Epithelial cell of esophagus (primary cell): Measurements from ENCODE around the gene MARCHF4.
"Not testable (repeated sequence)": the region's sequence is repeated elsewhere in the genome, so short reads cannot be mapped to it uniquely, and the experiment has no call there.

Source experiments
- DNase-seq: peaks from one replicate; pipeline ENCODE4 v3.0.0; 2010; ENCODE audit warnings: low read depth
- H3K4me3 ChIP-seq: 2 replicates; pipeline ENCODE4 v1.5.1; 2011; ENCODE audit warnings: mild to moderate bottlenecking, low read length, control low read depth
- CTCF ChIP-seq: IDR thresholded peaks from 2 replicates; pipeline ENCODE4 v1.5.1; 2011; ENCODE audit warnings: low read depth, mild to moderate bottlenecking, low read length, control low read depth, inconsistent platforms; ENCODE audit not compliant: insufficient read depth; ENCODE audit errors: missing control alignments

The MARCHF4 gene

DNA sequence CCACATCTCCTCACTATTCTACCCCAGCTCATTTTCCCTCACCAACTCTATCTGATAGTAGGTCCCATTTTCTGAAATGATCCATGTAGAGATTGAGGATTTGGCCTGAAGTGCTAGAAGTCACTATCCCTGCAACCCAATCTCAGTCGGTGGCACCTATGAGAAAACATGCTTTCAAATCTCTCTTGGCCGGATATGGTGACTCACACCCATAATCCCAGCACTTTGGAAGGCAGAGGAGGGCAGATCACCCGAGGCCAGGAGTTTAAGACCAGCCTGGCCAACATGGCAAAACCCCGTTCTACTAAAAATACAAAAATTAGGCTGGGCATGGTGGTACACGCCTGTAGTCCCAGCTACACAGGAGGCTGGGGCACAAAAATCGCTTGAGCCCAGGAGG is 19.1 kb upstream of the MARCHF4 start:
- H3K4me3 ChIP-seq, result no peak overlapping the region
- no peak for TF ChIP-seq CTCF
- DNase-seq, result peak; percentile 53

DNA sequence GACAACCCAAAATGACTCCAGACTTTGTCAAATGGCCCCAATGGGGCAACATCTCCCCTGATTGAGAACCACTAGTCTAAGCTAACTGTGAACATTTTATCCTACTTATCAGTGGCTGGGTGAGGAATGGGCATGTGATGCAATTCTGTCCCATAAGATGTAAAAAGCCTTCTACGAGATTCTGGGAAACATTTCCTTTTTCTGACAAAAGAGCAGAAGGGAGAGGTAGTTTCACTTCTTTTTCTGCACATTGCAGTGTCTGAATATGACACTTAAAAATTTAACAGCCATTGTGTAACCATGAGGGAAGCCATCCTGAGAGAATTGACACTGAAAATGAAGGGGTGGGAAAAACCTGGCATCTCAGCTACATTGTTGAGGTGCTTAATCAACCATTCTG is 17.3 kb upstream of the MARCHF4 start:
- DNase-seq, result no peak
- no peak overlapping the region for H3K4me3 ChIP-seq
- no peak for TF ChIP-seq CTCF

DNA sequence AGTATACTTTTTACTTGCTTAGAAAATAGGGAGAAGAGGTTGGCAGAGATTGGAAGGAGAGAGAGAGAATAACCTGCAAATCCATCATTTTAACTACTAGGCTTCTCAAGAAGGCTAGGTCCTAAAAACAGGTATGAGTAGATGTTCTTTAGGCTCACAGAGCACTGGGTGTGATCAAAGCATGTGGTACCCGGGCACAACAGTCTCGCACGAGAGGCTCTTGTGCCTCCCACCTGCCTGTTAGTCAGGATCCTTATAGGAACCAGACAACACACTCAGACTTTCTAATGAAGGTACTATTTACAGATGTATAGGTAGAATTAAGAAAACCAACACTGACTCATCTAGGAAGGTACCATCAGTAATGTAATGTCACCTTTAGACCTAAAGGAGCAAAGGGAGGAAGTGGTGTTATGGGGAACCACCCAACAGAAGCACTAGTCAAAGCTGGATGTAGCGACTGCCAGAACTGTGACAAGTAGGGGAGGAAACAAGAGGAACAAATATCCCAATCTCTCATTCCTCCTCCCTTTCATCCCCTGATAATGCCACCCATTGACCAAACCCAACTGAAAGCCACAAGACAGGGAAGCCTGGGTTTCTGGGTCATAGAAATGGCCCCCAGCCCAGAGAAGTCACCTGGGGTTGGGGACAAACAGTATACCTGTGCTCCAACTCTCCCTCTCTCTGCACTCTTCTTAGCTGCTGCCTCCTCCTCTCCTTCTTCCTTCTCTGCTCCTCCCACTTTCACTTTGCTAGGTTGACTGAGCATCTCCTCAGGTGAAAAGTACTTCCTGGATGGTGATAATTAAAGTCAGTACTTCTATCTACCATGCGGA is 16.0 kb upstream of the MARCHF4 start:
- no peak for DNase-seq
- no peak overlapping the region for H3K4me3 ChIP-seq
- TF ChIP-seq CTCF, result no peak

DNA sequence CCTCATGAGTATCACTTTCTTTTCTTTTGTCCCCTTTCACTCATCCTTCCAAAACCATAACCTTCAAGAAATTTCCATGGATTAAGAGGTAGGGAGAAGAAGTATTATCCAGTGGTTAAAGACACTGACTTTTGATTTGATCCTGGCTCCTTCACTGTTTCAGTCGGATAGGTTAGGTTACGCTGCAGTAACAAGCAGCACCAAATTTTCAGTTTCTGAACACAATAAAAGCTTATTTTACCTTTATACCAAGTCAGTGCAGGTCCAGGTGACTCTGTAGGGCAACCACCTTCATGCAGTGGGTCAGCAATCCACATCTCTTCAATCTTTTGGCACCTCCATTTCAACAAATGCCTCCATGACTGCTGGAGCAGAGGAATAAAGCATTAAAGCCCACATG is 15.0 kb upstream of the MARCHF4 start:
- TF ChIP-seq CTCF, result no peak
- no peak overlapping the region for H3K4me3 ChIP-seq
- DNase-seq, result no peak

GRCh38 chr2:216385478-216385877 is 13.2 kb upstream of the MARCHF4 start:
- H3K4me3 ChIP-seq, result no peak overlapping the region
- peak; percentile 29 for DNase-seq
- no peak for TF ChIP-seq CTCF

- not testable (repeated sequence) for H3K4me3 ChIP-seq, DNase-seq
These were observed 12.1 kb upstream of the MARCHF4 start for GRCh38 chr2:216384409-216384808.

GRCh38 chr2:216379977-216380376 is 7.7 kb upstream of the MARCHF4 start:
- no peak overlapping the region for H3K4me3 ChIP-seq
- no peak for TF ChIP-seq CTCF
- DNase-seq, result no peak
